ENCODE measurements around the gene SH3GL1.
A peak's percentile ranks its signal among the peaks of the same experiment; 100 is the strongest.

The SH3GL1 gene

GRCh38 chr19:4379383-4380253 lies 20.7 kb downstream of the SH3GL1 start:
- TF ChIP-seq POLR2A (IDR thresholded peaks at IDR 0.05; ENCODE audit: low read depth, low read length) (peak; percentile 51), TAF1 (IDR thresholded peaks at IDR 0.05; ENCODE audit: borderline replicate concordance, low read depth, low read length) (0 out of 2 replicates have a peak, but pooled peaks have one; percentile 21), POLR2AphosphoS5 (IDR thresholded peaks at IDR 0.05; ENCODE audit: low read depth, low read length) (peak; percentile 36; the same call in 1 of the 2 replicates)
- peak; percentile 87 for FAIRE-seq
- no peak for DNase-seq (ENCODE audit: insufficient read length)

GRCh38 chr19:4378886-4379285 lies 21.5 kb downstream of the SH3GL1 start:
- TF ChIP-seq POLR2AphosphoS5 (IDR thresholded peaks at IDR 0.05; ENCODE audit: low read depth, low read length) (no peak), POLR2A (IDR thresholded peaks at IDR 0.05; ENCODE audit: low read depth, low read length) (no peak), TAF1 (IDR thresholded peaks at IDR 0.05; ENCODE audit: borderline replicate concordance, low read depth, low read length) (no peak)
- FAIRE-seq (no peak), DNase-seq (ENCODE audit: insufficient read length) (no peak)

GRCh38 chr19:4376991-4377781 lies 23.2 kb downstream of the SH3GL1 start:
- TF ChIP-seq POLR2AphosphoS5 (IDR thresholded peaks at IDR 0.05; ENCODE audit: low read depth, low read length) (no peak), TAF1 (IDR thresholded peaks at IDR 0.05; ENCODE audit: borderline replicate concordance, low read depth, low read length) (no peak)
- FAIRE-seq (no peak), DNase-seq (ENCODE audit: insufficient read length) (no peak)

- TF ChIP-seq TAF1 (IDR thresholded peaks at IDR 0.05; ENCODE audit: borderline replicate concordance, low read depth, low read length): no peak
- no peak for TF ChIP-seq POLR2A (IDR thresholded peaks at IDR 0.05; ENCODE audit: low read depth, low read length)
- TF ChIP-seq POLR2AphosphoS5 (IDR thresholded peaks at IDR 0.05; ENCODE audit: low read depth, low read length): no peak
- FAIRE-seq: no peak
Measured at GRCh38 chr19:4376671-4376990, 23.7 kb downstream of the SH3GL1 start.

GRCh38 chr19:4376028-4376670 lies 24.2 kb downstream of the SH3GL1 start:
- DNase-seq (ENCODE audit: insufficient read length): no peak
- TF ChIP-seq TAF1 (IDR thresholded peaks at IDR 0.05; ENCODE audit: borderline replicate concordance, low read depth, low read length): no peak
- TF ChIP-seq POLR2A (IDR thresholded peaks at IDR 0.05; ENCODE audit: low read depth, low read length): no peak
- no peak for TF ChIP-seq POLR2AphosphoS5 (IDR thresholded peaks at IDR 0.05; ENCODE audit: low read depth, low read length)
- FAIRE-seq: no peak

More at GRCh38 chr19:4376671-4376990, 23.7 kb downstream of the SH3GL1 start:
- DNase-seq (ENCODE audit: insufficient read length): no peak

- no peak for DNase-seq (ENCODE audit: insufficient read length)
- FAIRE-seq: peak; percentile 93
- TF ChIP-seq POLR2AphosphoS5 (IDR thresholded peaks at IDR 0.05; ENCODE audit: low read depth, low read length) (no peak), POLR2A (IDR thresholded peaks at IDR 0.05; ENCODE audit: low read depth, low read length) (0 out of 2 replicates have a peak, but pooled peaks have one; percentile 35), TAF1 (IDR thresholded peaks at IDR 0.05; ENCODE audit: borderline replicate concordance, low read depth, low read length) (no peak)
Measured at GRCh38 chr19:4375164-4376027, 25.0 kb downstream of the SH3GL1 start.

GRCh38 chr19:4374498-4375163 lies 25.7 kb downstream of the SH3GL1 start:
- no peak for TF ChIP-seq POLR2A (IDR thresholded peaks at IDR 0.05; ENCODE audit: low read depth, low read length)
- no peak for TF ChIP-seq POLR2AphosphoS5 (IDR thresholded peaks at IDR 0.05; ENCODE audit: low read depth, low read length)
- TF ChIP-seq TAF1 (IDR thresholded peaks at IDR 0.05; ENCODE audit: borderline replicate concordance, low read depth, low read length): no peak
- DNase-seq (ENCODE audit: insufficient read length) (no peak), FAIRE-seq (peak; percentile 24)

GRCh38 chr19:4373601-4374497 lies 26.5 kb downstream of the SH3GL1 start:
- TF ChIP-seq TAF1 (IDR thresholded peaks at IDR 0.05; ENCODE audit: borderline replicate concordance, low read depth, low read length) (no peak), POLR2A (IDR thresholded peaks at IDR 0.05; ENCODE audit: low read depth, low read length) (no peak), POLR2AphosphoS5 (IDR thresholded peaks at IDR 0.05; ENCODE audit: low read depth, low read length) (no peak)
- DNase-seq (ENCODE audit: insufficient read length) (no peak), FAIRE-seq (no peak)

GRCh38 chr19:4373013-4373367 lies 27.4 kb downstream of the SH3GL1 start:
- FAIRE-seq (no peak), DNase-seq (ENCODE audit: insufficient read length) (no peak)
- no peak for TF ChIP-seq TAF1 (IDR thresholded peaks at IDR 0.05; ENCODE audit: borderline replicate concordance, low read depth, low read length)
- TF ChIP-seq POLR2AphosphoS5 (IDR thresholded peaks at IDR 0.05; ENCODE audit: low read depth, low read length): no peak
- no peak for TF ChIP-seq POLR2A (IDR thresholded peaks at IDR 0.05; ENCODE audit: low read depth, low read length)
